H9 (cell line): ENCODE measurements around the gene SCO2. TPM values are rescaled to one million over a fixed set of nuclear protein-coding genes. Genes with fewer than 3 reads are reported as not detected.

Experiments used
- DNase-seq: peaks from one replicate; pipeline ENCODE4 v3.0.0-alpha.2; 2017
- H2AFZ ChIP-seq: one replicate; pipeline ENCODE4 v1.6.1; 2013; ENCODE audit warnings: mild to moderate bottlenecking, low read length, control low read depth, moderate library complexity
- H2AK5ac ChIP-seq: 2 replicates; pipeline ENCODE4 v1.6.1; 2013; ENCODE audit warnings: low read length, control low read depth, mixed read lengths; ENCODE audit not compliant: insufficient read length
- H2BK120ac ChIP-seq: one replicate; pipeline ENCODE4 v1.6.1; 2013; ENCODE audit warnings: low read depth, mild to moderate bottlenecking, low read length, control low read depth, inconsistent platforms; ENCODE audit not compliant: poor library complexity, severe bottlenecking
- H2BK12ac ChIP-seq: 2 replicates; pipeline ENCODE4 v1.6.1; 2013; ENCODE audit warnings: low read length, control low read depth, mixed read lengths, low read depth; ENCODE audit not compliant: insufficient read length
- H2BK15ac ChIP-seq: 2 replicates; pipeline ENCODE4 v1.6.1; 2013; ENCODE audit warnings: low read depth, low read length, control low read depth
- H2BK20ac ChIP-seq: one replicate; pipeline ENCODE4 v1.6.1; 2013; ENCODE audit warnings: low read depth, mild to moderate bottlenecking, low read length, control low read depth, inconsistent platforms; ENCODE audit not compliant: poor library complexity, severe bottlenecking
- H2BK5ac ChIP-seq: 2 replicates; pipeline ENCODE4 v1.6.1; 2013; ENCODE audit warnings: low read length, control low read depth, mixed read lengths; ENCODE audit not compliant: insufficient read length
- H3K14ac ChIP-seq: 2 replicates; pipeline ENCODE4 v1.6.1; 2013; ENCODE audit warnings: low read length, control low read depth; ENCODE audit not compliant: insufficient read depth
- H3K18ac ChIP-seq: 2 replicates; pipeline ENCODE4 v1.6.1; 2013; ENCODE audit warnings: low read depth, mild to moderate bottlenecking, mixed read lengths, low read length, control low read depth; ENCODE audit not compliant: insufficient read length
- H3K23ac ChIP-seq: 2 replicates; pipeline ENCODE4 v1.6.1; 2013; ENCODE audit warnings: low read length, control low read depth, mixed read lengths, low read depth; ENCODE audit not compliant: insufficient read length
- H3K23me2 ChIP-seq: 2 replicates; pipeline ENCODE4 v1.6.1; 2013; ENCODE audit warnings: low read depth, mild to moderate bottlenecking, mixed read lengths, low read length, control low read depth; ENCODE audit not compliant: insufficient read length, poor library complexity, severe bottlenecking
- H3K27ac ChIP-seq: 2 replicates; pipeline ENCODE4 v1.5.1; 2013; ENCODE audit warnings: low read length, control low read depth, mixed read lengths, low read depth; ENCODE audit not compliant: insufficient read length
- H3K27me3 ChIP-seq: 2 replicates; pipeline ENCODE4 v1.6.1; 2013; ENCODE audit warnings: low read length, control low read depth, inconsistent platforms; ENCODE audit not compliant: insufficient read depth
- H3K4ac ChIP-seq: 2 replicates; pipeline ENCODE4 v1.6.1; 2013; ENCODE audit warnings: low read depth, mild to moderate bottlenecking, control low read depth, inconsistent platforms, low read length, moderate library complexity
- H3K4me1 ChIP-seq: 2 replicates; pipeline ENCODE4 v1.6.1; 2013; ENCODE audit warnings: low read length, control low read depth, inconsistent platforms; ENCODE audit not compliant: insufficient read depth
- H3K4me2 ChIP-seq: 2 replicates; pipeline ENCODE4 v1.6.1; 2013; ENCODE audit warnings: low read length, control low read depth, mixed read lengths; ENCODE audit not compliant: insufficient read length, insufficient read depth
- H3K56ac ChIP-seq: 2 replicates; pipeline ENCODE4 v1.6.1; 2013; ENCODE audit warnings: low read depth, mild to moderate bottlenecking, mixed read lengths, low read length, control low read depth; ENCODE audit not compliant: insufficient read length
- H3K79me1 ChIP-seq: 2 replicates; pipeline ENCODE4 v1.6.1; 2013; ENCODE audit warnings: low read depth, mild to moderate bottlenecking, moderate library complexity, low read length, control low read depth, inconsistent platforms; ENCODE audit not compliant: insufficient read depth, poor library complexity, severe bottlenecking
- H3K79me2 ChIP-seq: 2 replicates; pipeline ENCODE4 v1.6.1; 2013; ENCODE audit warnings: low read length, control low read depth, inconsistent platforms; ENCODE audit not compliant: insufficient read depth
- H3K9ac ChIP-seq: 2 replicates; pipeline ENCODE4 v1.6.1; 2013; ENCODE audit warnings: low read length, control low read depth, mixed read lengths; ENCODE audit not compliant: insufficient read length; ENCODE audit errors: extremely low read depth
- H3K9me3 ChIP-seq: one replicate; pipeline ENCODE4 v1.6.1; 2013; ENCODE audit warnings: low read depth, low read length, inconsistent platforms; ENCODE audit not compliant: control insufficient read depth
- H3T11ph ChIP-seq: one replicate; pipeline ENCODE4 v1.6.1; 2013; ENCODE audit warnings: mild to moderate bottlenecking, low read length, control low read depth, inconsistent platforms
- H4K20me1 ChIP-seq: one replicate; pipeline ENCODE4 v1.6.1; 2013; ENCODE audit not compliant: control insufficient read depth, insufficient read length, insufficient read depth
- H4K5ac ChIP-seq: 2 replicates; pipeline ENCODE4 v1.6.1; 2013; ENCODE audit warnings: low read depth, mild to moderate bottlenecking, mixed read lengths, low read length, control low read depth; ENCODE audit not compliant: insufficient read length
- H4K8ac ChIP-seq: replicated peaks from 2 replicates; pipeline ENCODE4 v1.6.1; 2013; ENCODE audit warnings: low read length, control low read depth, mixed read lengths, low read depth; ENCODE audit not compliant: insufficient read length
- H4K91ac ChIP-seq: 2 replicates; pipeline ENCODE4 v1.6.1; 2013; ENCODE audit warnings: low read depth, mild to moderate bottlenecking, moderate library complexity, mixed read lengths, low read length, control low read depth; ENCODE audit not compliant: insufficient read length
- H3K27ac Mint-ChIP-seq, 3 experiments: 2 replicates in 2 of 3; 3 replicates in 1 of 3; pipeline ENCODE4 v1.8.0; 2020 to 2021; ENCODE audit warnings: mixed read lengths in 3 of 3, mild to moderate bottlenecking in 1 of 3, moderate library complexity in 1 of 3
- H3K27me3 Mint-ChIP-seq: 2 replicates; pipeline ENCODE4 v1.8.0; 2021; ENCODE audit warnings: low read depth, mild to moderate bottlenecking, moderate library complexity, mixed read lengths
- H3K36me3 Mint-ChIP-seq, 3 experiments: 2 replicates in 2 of 3; 3 replicates in 1 of 3; pipeline ENCODE4 v1.8.0; 2020 to 2021; ENCODE audit warnings: low read depth in 3 of 3, mixed read lengths in 3 of 3; ENCODE audit not compliant: insufficient read depth in 1 of 3
- H3K4me1 Mint-ChIP-seq, 2 experiments: 2 replicates each; pipeline ENCODE4 v1.8.0; 2020; ENCODE audit warnings: mixed read lengths in 2 of 2
- H3K4me3 Mint-ChIP-seq, 2 experiments: 2 replicates in 1 of 2; 3 replicates in 1 of 2; pipeline ENCODE4 v1.8.0; 2020 to 2021; ENCODE audit warnings: mild to moderate bottlenecking in 2 of 2, mixed read lengths in 2 of 2, moderate library complexity in 1 of 2
- H3K9me3 Mint-ChIP-seq, 2 experiments: 2 replicates in 1 of 2; 3 replicates in 1 of 2; pipeline ENCODE4 v1.8.0; 2020; ENCODE audit warnings: mild to moderate bottlenecking in 2 of 2, mixed read lengths in 2 of 2, moderate library complexity in 1 of 2
- CTCF ChIP-seq: fragments of 200-600 bp; sonication (generic); conservative IDR thresholded peaks from 3 replicates; pipeline ENCODE4 v1.8.0; 2021; ENCODE audit warnings: antibody characterized with exemption, mild to moderate bottlenecking
- WGBS: extraction: QIAGEN DNeasy Blood & Tissue Kit; methylation state at CpG from one replicate; pipeline ENCODE4 v1.1.7; 2013; ENCODE audit warnings: missing lambda C conversion rate, low lambda C conversion rate, mixed read lengths; ENCODE audit not compliant: insufficient read length; ENCODE audit errors: extremely low coverage; 5-methylcytosine and 5-hydroxymethylcytosine counted together
- total RNA-seq: library from RNA; stranded (reverse); gene quantifications from 2 replicates; pipeline ENCODE4 v1.2.1, GENCODE V29; 2021

The SCO2 gene
- total RNA-seq, 1 experiment from 2014 or later = 3.3 TPM

GRCh38 chr22:50498322-50498890 is 27.0 kb downstream of the SCO2 start:
- Histone ChIP-seq H3K79me1 (no peaks in the 10 kb centered on the region), H3K4ac (no peak overlapping the region), H3T11ph (no peak overlapping the region), H3K79me2 (no peaks in the 10 kb centered on the region), H4K8ac (no peak overlapping the region), H2BK12ac (no peak overlapping the region), H3K14ac (no peak overlapping the region), H3K56ac (no peak overlapping the region), H2BK20ac (no peak overlapping the region), H3K27ac (no peak overlapping the region), H3K9ac (no peak overlapping the region), H2AFZ (no peak overlapping the region), H2AK5ac (no peak overlapping the region), H2BK5ac (no peak overlapping the region), H3K4me1 (no peaks in the 10 kb centered on the region), H3K4me2 (no peak overlapping the region), H3K18ac (no peak overlapping the region), H3K23me2 (no peaks in the 10 kb centered on the region), H4K5ac (no peak overlapping the region), H3K27me3 (no peaks in the 10 kb centered on the region), H2BK120ac (no peak overlapping the region), H4K91ac (no peak overlapping the region), H4K20me1 (no peaks in the 10 kb centered on the region), H3K9me3 (no peaks in the 10 kb centered on the region), H3K23ac (no peak overlapping the region), H2BK15ac (no peak overlapping the region)
- peaks cover 14% of the 10 kb centered on the region for H3K27me3 Mint-ChIP-seq
- H3K27ac Mint-ChIP-seq = peak overlapping the region in 1 of 3 experiments; percentile 37; a peak in 2 of 7 replicates
- H3K4me1 Mint-ChIP-seq = peaks cover 5 to 6% of the 10 kb centered on the region in 2 experiments
- no peak overlapping the region for H3K4me3 Mint-ChIP-seq
- WGBS = no CpG with 5 or more reads among the region's 13 CpGs
- DNase-seq = peak; percentile 82
- peaks cover 0 to 3% (median 0%) of the 10 kb centered on the region in 3 experiments; a peak in 2 of 7 replicates for H3K36me3 Mint-ChIP-seq
- H3K9me3 Mint-ChIP-seq = no peaks in the 10 kb centered on the region; a peak in 1 of 5 replicates
- peak; percentile 83 for TF ChIP-seq CTCF
